ENCODE measurements around the gene MYO15A. TPM values are rescaled to one million over a fixed set of nuclear protein-coding genes. Genes with fewer than 3 reads are reported as not detected.

Gene MYO15A
- polyA plus RNA-seq, 3 donors = 0.31 to 4.4 (median 0.56) TPM

DNA sequence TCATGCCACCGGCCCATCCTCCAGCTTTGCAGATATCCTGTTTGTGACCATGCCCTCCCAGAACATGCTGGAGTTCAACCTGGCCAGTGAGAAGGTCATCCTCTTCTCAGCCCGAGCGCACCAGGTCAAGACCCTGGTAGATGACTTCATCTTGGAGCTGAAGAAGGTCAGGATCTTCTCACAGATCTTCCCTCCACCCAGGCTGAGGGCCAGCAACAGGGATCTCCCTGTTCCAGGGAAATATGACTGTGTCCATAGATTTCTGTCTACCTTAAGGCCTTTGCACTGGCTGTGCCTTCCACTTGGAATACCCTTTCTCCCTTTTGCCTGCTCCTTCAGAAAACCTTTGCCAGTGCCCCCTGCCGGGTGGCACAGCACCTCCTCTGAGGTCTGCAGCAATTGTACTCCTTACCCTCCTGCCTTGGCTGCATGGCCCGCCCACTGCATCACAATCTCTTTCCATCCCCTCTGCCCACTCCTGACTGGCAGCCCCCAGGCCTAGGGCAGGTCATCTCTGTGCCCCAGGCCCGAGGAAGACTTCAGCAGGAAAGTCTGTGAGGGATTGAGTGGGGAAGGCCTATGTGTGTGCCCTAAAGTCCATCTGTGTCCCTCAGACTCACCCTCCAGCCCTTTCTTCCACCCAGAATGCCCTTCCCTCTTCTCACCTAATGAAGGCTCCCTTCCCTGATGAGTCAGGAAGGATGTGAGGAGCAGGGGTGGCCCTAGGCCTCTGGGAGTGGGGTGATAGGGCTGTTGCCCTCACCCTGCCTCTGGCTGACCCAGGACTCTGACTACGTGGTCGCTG is 47.8 kb downstream of the MYO15A start:
- Histone ChIP-seq H3K36me3 (replicated peaks in 1 of 2; ENCODE audit: control insufficient read depth in 1 of 2, insufficient read depth in 2 of 2, low read length in 2 of 2) (no peaks in the 10 kb centered on the region), H3K4me2 (replicated peaks; ENCODE audit: extremely low read depth, low read length, poor library complexity, severe bottlenecking) (no peak overlapping the region), H2AFZ (ENCODE audit: insufficient read depth, low read depth, low read length, poor library complexity, severe bottlenecking) (no peak overlapping the region), H3K27me3 (ENCODE audit: control insufficient read depth in 2 of 2, insufficient read depth in 2 of 2, low read length in 2 of 2) (no peaks in the 10 kb centered on the region), H3K9ac (ENCODE audit: insufficient read depth, low read length, poor library complexity, severe bottlenecking) (no peak overlapping the region), H4K20me1 (ENCODE audit: insufficient read depth, low read length) (no peaks in the 10 kb centered on the region), H3K27ac (ENCODE audit: low read depth in 1 of 2, low read length in 2 of 2) (no peak overlapping the region), H3K4me3 (replicated peaks in 1 of 3; ENCODE audit: low read depth in 2 of 3, low read length in 3 of 3) (no peak overlapping the region), H3K79me2 (ENCODE audit: insufficient read depth, low read length) (no peaks in the 10 kb centered on the region), H3K4me1 (ENCODE audit: control insufficient read depth in 1 of 2, insufficient read depth in 2 of 2, low read length in 2 of 2) (peaks cover 17 to 37% of the 10 kb centered on the region in 2 donors), H3K9me3 (replicated peaks in 1 of 2; ENCODE audit: control insufficient read depth in 1 of 2, insufficient read depth in 1 of 2, low read length in 2 of 2) (no peaks in the 10 kb centered on the region)
- TF ChIP-seq CTCF (IDR thresholded peaks at IDR 0.05) = no peak
- H3K4me3 Mint-ChIP-seq = no peak overlapping the region
- H3K27ac Mint-ChIP-seq = peak overlapping the region in 4 of 7 donors; percentile 41 to 87 (median 55)
- H3K27me3 Mint-ChIP-seq (ENCODE audit: low read depth in 3 of 3) = peaks cover 0 to 9% (median 4%) of the 10 kb centered on the region in 3 donors
- WGBS (ENCODE audit: insufficient coverage) = 79% methylated on average over 6 of the region's 8 CpGs
- H3K4me1 Mint-ChIP-seq = peaks cover 30% of the 10 kb centered on the region
- H3K9me3 Mint-ChIP-seq = no peaks in the 10 kb centered on the region
- no peaks in the 10 kb centered on the region for H3K36me3 Mint-ChIP-seq
- DNase-seq = peak in 1 of 3 donors; percentile 39
- intact Hi-C loops (cut with micrococcal nuclease) = no loop called here

GRCh38 chr17:18156976-18157280 is 48.4 kb downstream of the MYO15A start:
- Histone ChIP-seq H3K9me3 (replicated peaks in 1 of 2; ENCODE audit: control insufficient read depth in 1 of 2, insufficient read depth in 1 of 2, low read length in 2 of 2) (no peaks in the 10 kb centered on the region), H3K4me3 (replicated peaks in 1 of 3; ENCODE audit: low read depth in 2 of 3, low read length in 3 of 3) (no peak overlapping the region), H4K20me1 (ENCODE audit: insufficient read depth, low read length) (no peaks in the 10 kb centered on the region), H3K79me2 (ENCODE audit: insufficient read depth, low read length) (no peaks in the 10 kb centered on the region), H3K27ac (ENCODE audit: low read depth in 1 of 2, low read length in 2 of 2) (peak overlapping the region in 1 of 2 donors; percentile 8), H2AFZ (ENCODE audit: insufficient read depth, low read depth, low read length, poor library complexity, severe bottlenecking) (no peak overlapping the region), H3K36me3 (replicated peaks in 1 of 2; ENCODE audit: control insufficient read depth in 1 of 2, insufficient read depth in 2 of 2, low read length in 2 of 2) (no peaks in the 10 kb centered on the region), H3K9ac (ENCODE audit: insufficient read depth, low read length, poor library complexity, severe bottlenecking) (no peak overlapping the region), H3K4me2 (replicated peaks; ENCODE audit: extremely low read depth, low read length, poor library complexity, severe bottlenecking) (no peak overlapping the region), H3K27me3 (ENCODE audit: control insufficient read depth in 2 of 2, insufficient read depth in 2 of 2, low read length in 2 of 2) (no peaks in the 10 kb centered on the region), H3K4me1 (ENCODE audit: control insufficient read depth in 1 of 2, insufficient read depth in 2 of 2, low read length in 2 of 2) (peaks cover 17 to 37% of the 10 kb centered on the region in 2 donors)
- H3K4me1 Mint-ChIP-seq = peaks cover 30% of the 10 kb centered on the region
- DNase-seq = no peak
- peaks cover 0 to 9% (median 4%) of the 10 kb centered on the region in 3 donors for H3K27me3 Mint-ChIP-seq (ENCODE audit: low read depth in 3 of 3)
- peak overlapping the region in 2 of 7 donors; percentile 19 to 60 for H3K27ac Mint-ChIP-seq
- H3K9me3 Mint-ChIP-seq = no peaks in the 10 kb centered on the region
- H3K36me3 Mint-ChIP-seq = no peaks in the 10 kb centered on the region
- no peak for TF ChIP-seq CTCF (IDR thresholded peaks at IDR 0.05)
- intact Hi-C loops (cut with micrococcal nuclease) = no loop called here
- 92% methylated on average over 9 of the region's 10 CpGs for WGBS (ENCODE audit: insufficient coverage)
- H3K4me3 Mint-ChIP-seq = no peak overlapping the region

All from CD14-positive monocyte (primary cell).